GM10847 (cell line): ENCODE measurements around the gene FGGY.

Experiments used
- POLR2A ChIP-seq: IDR thresholded peaks from 2 replicates; pipeline ENCODE4 v1.6.1; 2011; ENCODE audit not compliant: insufficient read length; ENCODE audit errors: extremely low read depth

FGGY gene

GRCh38 chr1:59378621-59379370, 81.9 kb downstream of the FGGY start:
- no peak for TF ChIP-seq POLR2A

- no peak for TF ChIP-seq POLR2A
Measured at GRCh38 chr1:59379371-59379728, 82.5 kb downstream of the FGGY start.

GRCh38 chr1:59383963-59384362, 87.1 kb downstream of the FGGY start:
- TF ChIP-seq POLR2A, result no peak

GRCh38 chr1:59384443-59384842, 87.5 kb downstream of the FGGY start:
- no peak for TF ChIP-seq POLR2A

- no peak for TF ChIP-seq POLR2A
Measured at GRCh38 chr1:59388191-59388590, 91.3 kb downstream of the FGGY start.

- no peak for TF ChIP-seq POLR2A
Measured at GRCh38 chr1:59389847-59390246, 93.0 kb downstream of the FGGY start.

GRCh38 chr1:59390307-59390706, 93.4 kb downstream of the FGGY start:
- no peak for TF ChIP-seq POLR2A

- no peak for TF ChIP-seq POLR2A
Measured at GRCh38 chr1:59391212-59392179, 94.6 kb downstream of the FGGY start.

- TF ChIP-seq POLR2A, result no peak
Measured at GRCh38 chr1:59393211-59394180, 96.6 kb downstream of the FGGY start.

GRCh38 chr1:59394706-59395425, 98.0 kb downstream of the FGGY start:
- TF ChIP-seq POLR2A, result no peak

- TF ChIP-seq POLR2A, result no peak
Measured at GRCh38 chr1:59396387-59396786, 99.5 kb downstream of the FGGY start.

GRCh38 chr1:59397139-59397858, 100.4 kb downstream of the FGGY start:
- no peak for TF ChIP-seq POLR2A

- no peak for TF ChIP-seq POLR2A
Measured at GRCh38 chr1:59399642-59400041, 102.7 kb downstream of the FGGY start.

GRCh38 chr1:59401581-59401980, 104.7 kb downstream of the FGGY start:
- TF ChIP-seq POLR2A, result no peak
